Right renal pelvis (tissue), 4 donors: ENCODE data around the gene PLRG1. TPM values are rescaled to one million over a fixed set of nuclear protein-coding genes. Genes with fewer than 3 reads are reported as not detected.
A peak's percentile ranks its signal among the peaks of the same experiment; 100 is the strongest.

Experiments
- DNase-seq, 4 donors: peaks; one replicate each; pipeline ENCODE4 v3.0.0-alpha.2; 2013; ENCODE audit warnings: low read depth in 4 of 4, low spot score in 3 of 4, missing footprints in 1 of 4
- polyA plus RNA-seq, 4 donors: library from polyadenylated mRNA; unstranded; fragments of 120-200 nt; gene quantifications; one replicate each; pipeline ENCODE4 v1.2.1, GENCODE V29; 2013; ENCODE audit not compliant: insufficient read length in 4 of 4

PLRG1 gene
- polyA plus RNA-seq, 4 donors: 106 to 120 (median 117) TPM

GRCh38 chr4:154527308-154527707 is 22.9 kb downstream of the PLRG1 start:
- DNase-seq: no peak

GRCh38 chr4:154526151-154526550 is 24.0 kb downstream of the PLRG1 start:
- DNase-seq: no peak

DNA sequence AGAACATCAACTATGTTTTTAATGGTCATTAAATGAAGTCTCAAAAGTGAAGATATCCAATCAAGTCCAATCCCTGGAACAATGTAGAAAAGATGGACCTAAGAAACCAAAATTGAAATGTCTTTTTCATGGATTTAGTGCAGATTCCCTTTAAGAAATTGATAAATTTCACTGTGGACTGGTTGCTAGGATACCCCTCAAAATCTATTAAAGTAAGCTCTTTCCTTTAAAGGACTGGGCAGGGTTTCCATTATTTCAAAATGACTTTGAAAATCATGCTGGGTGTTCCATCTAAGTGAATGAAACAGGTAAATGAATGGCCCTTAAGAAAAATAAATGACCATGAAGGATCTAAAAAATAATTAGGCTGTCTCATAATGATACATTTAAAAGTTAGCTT is 28.6 kb downstream of the PLRG1 start:
- no peak for DNase-seq

GRCh38 chr4:154519214-154519613 is 31.0 kb downstream of the PLRG1 start:
- DNase-seq: no peak

GRCh38 chr4:154517591-154517990 is 32.6 kb downstream of the PLRG1 start:
- DNase-seq: no peak

DNA sequence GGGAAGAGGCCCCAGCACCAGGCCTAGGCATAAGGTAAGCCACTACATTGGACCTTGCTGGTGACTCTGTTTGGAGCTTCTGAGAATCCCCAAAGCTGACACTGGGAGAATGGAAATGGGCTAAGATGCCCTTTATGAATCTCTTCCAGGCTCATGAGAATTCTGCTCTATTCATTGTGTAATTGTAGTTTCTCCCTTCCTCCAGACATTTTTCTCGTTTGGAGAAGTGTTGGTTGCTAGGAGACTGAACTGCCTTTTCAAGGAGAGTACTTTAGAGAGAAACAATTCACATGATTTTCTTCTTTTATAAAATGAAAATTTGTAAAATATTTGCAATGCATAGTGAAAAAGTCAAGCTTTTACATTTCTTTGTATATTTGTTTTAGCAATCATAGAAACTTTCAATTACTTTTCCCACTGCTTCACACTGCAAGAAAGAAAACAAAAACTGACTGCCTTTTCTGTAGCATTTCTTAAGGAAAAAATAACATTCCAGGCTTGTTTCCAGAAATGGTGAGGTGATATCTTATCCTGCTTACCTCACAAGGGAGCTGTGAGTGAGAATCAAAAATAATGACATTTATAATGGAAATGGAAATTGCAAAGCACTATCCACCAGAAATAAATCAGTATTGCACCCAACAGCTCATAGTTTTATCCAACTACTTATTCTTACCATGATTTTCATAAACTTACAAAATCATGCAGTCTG is 33.7 kb downstream of the PLRG1 start:
- DNase-seq: no peak

GRCh38 chr4:154511981-154512380 is 38.2 kb downstream of the PLRG1 start:
- DNase-seq: no peak

- no peak for DNase-seq
Observed at GRCh38 chr4:154511548-154511947, 38.7 kb downstream of the PLRG1 start.

DNA sequence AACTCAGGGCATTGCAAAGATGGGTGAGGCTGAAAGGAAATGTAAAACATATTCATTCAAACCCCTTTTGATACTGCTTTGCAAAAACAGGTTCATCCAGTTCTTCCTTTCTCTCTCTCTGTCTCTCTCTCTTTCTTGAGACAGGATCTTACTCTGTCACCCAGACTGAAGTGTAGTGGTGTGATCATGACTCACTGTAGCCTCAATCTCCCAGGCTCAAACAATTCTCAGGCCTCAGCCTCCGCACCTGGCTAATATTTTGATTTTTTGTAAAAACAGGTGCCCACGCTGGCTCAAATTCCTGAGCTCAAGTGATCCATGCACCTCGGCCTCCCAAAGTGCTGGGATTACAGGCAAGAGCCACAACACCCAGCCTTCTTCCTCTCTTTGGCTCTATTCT is 43.0 kb downstream of the PLRG1 start:
- no peak for DNase-seq

GRCh38 chr4:154506253-154506652 is 43.9 kb downstream of the PLRG1 start:
- DNase-seq: peak in 1 of 4 donors; percentile 31

DNA sequence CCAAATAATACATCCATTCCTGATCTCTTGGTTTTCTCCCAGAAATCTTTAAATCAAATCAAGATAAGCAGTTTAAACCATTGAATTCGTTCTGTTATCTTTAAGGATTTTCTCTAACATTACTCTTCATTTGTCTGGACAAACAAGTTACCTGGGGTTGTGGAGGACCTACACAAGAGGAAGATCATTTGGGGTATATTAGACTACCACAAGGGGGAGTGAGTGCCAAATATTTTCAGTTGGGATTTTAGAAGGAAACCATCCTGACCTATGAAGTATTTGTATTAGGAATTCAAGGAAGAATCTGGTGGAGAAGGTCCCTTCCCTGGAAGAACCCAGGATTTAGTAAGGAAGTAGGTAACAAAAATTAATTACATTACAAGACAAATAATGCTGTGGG is 46.6 kb downstream of the PLRG1 start:
- no peak for DNase-seq

- DNase-seq: no peak
Observed at GRCh38 chr4:154502111-154502510, 48.1 kb downstream of the PLRG1 start.

DNA sequence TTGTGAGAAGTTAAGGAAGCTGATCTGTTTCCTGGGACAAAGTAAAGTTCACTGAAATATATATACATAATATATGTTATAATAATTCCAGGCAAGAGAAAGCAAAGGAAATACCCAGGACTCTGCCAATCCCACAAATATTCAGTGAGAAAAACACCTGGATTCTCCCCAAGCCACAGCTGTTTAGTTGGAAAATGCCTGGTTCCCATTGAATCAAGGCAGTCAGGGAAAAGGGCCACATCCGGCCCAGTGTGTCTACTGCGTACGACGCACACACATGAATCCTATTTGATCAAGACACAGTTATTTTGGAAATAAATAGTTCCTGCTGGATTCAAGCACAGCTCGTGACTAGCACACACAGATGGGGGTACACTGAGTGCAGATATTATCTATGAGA is 52.3 kb downstream of the PLRG1 start:
- no peak for DNase-seq

DNA sequence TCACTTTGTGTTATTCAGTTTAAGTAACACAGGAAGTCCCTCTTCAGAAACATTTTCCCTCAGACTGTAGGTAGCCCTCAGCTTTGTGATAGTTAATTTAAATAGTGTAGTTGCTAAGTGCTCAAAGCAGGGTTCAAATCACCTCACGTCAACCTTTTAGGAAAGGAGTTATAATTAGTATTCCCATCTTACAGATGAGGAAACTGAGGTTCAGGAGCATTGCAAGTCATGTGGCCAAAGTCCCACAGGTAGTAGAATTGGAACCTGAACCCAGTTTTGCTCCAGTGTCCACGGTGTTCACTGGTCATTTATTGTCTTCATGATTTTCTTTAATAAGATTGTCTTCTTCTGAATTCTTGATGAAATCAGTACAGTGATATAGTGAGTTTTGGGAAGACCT is 54.3 kb downstream of the PLRG1 start:
- no peak for DNase-seq

DNA sequence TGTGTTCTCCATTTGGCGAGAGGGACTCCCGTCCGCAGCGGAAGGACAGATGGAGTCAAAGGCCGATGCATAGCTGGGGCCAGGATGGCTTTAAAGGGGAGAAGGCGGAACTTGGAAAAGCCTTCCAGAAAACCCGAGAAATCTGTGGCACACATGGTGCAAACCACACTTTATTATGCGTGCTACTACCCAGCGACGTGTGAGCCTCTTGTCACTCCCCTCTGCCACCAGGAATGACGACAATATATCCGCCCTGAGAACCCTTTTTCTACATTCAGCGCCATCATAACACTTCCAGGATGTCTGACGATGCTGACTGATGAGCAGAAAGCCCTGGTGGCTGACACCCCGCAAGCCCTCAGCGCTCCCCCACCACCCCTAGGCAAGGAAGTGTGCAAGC is 57.9 kb downstream of the PLRG1 start:
- no peak for DNase-seq

DNA sequence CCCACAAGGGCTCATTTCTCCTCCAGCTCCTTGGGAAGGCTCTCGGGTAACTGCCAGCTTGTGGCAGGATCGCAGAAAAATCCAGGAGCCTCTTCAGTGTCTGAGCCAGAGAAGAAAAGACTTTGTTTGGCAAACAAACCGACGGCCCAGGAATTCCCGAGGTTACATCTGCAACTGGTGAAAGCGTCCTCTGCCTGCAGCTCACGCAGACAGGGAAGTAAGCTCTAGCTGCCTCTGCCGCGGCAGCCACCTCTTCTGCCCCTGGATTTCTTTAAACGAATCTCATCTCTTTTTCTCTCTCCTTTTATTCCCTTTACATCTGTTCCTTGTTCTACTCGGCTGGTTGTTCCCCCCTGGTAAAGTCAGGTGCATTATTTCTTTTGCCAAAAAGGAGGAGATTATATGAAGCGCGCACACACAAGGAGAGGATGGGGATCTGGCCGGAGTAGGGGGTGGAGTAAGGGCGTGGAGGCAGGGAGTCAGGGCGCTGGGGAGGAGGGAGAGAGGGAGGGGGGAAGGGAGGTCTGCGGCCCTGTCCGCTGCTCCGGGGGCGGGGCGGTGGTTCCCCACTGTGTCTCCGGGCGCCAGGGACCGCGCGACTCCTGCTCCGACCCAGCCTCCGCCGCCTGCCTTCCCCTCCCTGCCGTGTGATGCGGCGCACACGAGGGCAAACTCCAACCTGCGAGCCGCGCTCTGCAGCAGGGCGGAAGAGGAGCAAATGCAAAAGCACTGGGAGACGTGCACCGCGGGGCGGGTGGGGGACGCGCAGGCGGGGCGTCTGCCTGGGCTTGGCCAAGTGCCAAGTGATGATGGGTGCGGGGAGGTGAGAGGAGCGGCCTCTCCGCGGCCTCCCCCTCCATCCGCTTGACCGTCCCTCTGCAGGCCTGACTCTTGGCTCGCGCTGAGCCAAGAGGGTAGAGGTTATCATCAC is 58.6 kb downstream of the PLRG1 start, which contains the start of gene DCHS2:
DCHS2 (minus strand) TSS at position 459 of the 931 bp plus-strand sequence; CDS start at position 15, 444 bp downstream.
- DNase-seq: peak in 1 of 4 donors; percentile 44

DNA sequence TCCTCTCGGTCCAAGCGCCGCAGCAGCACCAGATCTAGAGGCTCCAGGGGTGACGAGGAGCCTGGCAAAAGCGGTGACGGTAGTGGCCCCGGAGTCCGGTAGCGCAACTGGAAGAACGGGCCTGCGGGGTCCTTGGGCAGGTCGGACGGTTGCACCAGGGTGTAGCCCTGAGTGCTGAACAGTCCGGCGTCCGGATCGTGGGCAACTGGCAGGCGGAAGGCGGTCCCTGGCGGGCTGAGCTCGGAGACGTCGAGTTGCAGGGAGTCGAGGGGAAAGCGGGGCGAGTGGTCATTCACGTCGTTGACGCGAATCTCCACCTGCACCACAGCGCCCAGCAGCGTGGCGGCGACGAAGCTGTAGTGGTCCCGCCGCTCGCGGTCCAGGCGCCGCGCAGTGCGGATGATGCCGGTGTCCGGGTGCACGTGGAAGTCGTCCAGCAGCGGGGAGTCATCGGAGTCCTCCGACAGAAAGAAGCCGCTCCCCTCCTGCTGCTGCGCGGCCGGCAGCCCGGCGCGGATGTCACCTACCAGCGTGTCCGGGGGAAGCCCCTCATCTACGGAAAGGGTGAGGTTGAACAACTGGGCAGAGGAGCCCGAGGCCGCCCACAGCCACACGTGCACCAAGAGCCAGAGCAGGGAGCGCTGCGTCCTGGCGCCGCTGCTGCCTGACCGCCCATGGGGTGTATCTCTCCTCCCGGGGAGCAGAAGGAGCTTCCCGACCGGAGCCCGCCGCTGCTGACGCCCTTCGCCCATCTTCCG is 59.4 kb downstream of the PLRG1 start:
- peak in 1 of 4 donors; percentile 35 for DNase-seq

DNA sequence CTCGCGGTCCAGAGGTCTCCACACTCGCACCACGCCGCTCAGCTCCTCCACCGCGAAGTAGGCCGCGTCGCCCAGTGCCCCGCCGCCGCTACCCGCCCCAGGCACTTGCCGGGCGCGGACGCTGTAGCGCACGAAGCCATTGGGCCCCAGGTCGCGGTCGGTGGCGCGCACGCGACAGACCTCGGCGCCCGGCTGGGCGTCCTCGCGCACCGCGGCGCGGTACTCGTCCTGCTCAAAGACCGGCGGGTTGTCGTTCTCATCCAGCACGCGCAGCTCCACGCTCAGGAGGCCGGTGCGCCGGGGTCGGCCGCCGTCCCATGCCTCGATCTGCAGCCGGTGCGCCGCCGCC is 60.0 kb downstream of the PLRG1 start:
- DNase-seq: no peak

GRCh38 chr4:154489558-154490233 is 60.5 kb downstream of the PLRG1 start:
- no peak for DNase-seq

GRCh38 chr4:154487145-154487544 is 63.1 kb downstream of the PLRG1 start:
- no peak for DNase-seq
